ENCODE measurements around the gene VEGFA.

- TF ChIP-seq TAF1 (IDR thresholded peaks at IDR 0.05; ENCODE audit: borderline replicate concordance, insufficient read depth, low read length) (no peak), SIN3A (IDR thresholded peaks at IDR 0.05; ENCODE audit: borderline replicate concordance, insufficient read depth, low read length) (no peak), POLR2AphosphoS5 (IDR thresholded peaks at IDR 0.05; ENCODE audit: low read depth, low read length) (no peak)
Measured at GRCh38 chr6:43724914-43725642, 44.9 kb upstream of the VEGFA start.

Data from PFSK-1 (cell line).